GM18873 (cell line): ENCODE measurements around the gene PACSIN2.
"Not testable (repeated sequence)": the region's sequence is repeated elsewhere in the genome, so short reads cannot be mapped to it uniquely, and the experiment has no call there.

Experiments used
- ATAC-seq: cut with Tn5 transposase; IDR thresholded peaks from one replicate; pipeline ENCODE4 v1.9.1; 2021; ENCODE audit warnings: mild to moderate bottlenecking, moderate library complexity, moderate number of reproducible peaks; ENCODE audit not compliant: unreplicated experiment, low FRiP score

The PACSIN2 gene

DNA sequence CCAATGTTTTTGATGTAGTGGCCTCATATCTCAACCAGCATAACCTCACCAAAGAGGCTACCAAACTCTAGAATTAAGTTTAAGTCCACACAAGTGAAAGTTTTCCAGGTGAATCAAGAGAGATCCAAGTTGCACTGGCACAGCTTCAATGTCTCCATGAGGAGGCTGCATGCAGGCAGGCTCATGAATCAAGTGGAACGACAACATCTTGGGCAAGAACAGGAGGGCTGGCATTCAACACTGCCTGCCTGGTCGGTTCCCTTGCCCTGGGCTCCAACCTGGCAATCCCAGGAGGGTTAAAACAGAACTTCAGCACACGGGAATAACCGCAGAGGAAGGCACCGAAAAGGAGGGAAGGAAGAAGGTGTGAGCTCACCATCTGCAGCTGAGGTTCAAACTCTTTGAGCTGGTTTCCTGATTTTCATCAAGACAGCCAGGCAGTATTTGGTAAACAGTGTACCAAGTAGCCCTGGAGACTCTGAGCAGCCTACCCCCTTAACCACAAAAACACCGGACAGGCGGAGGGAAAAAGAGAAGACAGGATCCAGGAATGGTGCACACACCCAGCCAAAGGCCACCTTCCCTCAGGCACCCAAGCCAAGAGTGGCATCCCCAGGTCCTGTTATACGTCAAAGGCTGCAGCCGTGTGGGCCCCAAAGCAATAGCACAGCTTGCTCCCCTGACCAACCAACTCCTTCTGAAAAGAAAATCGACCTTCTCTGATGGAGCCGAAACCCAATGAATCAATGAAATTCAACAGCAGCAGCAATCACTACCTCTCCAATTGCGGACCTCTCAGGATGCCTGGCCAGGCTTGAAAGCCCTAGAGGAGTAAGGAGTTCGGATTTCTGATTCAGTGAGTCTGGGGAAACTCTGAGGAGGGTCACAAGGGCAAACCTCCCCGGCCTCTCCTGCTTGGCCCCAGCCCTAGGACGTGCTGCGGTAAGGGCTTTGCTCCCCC lies 1.3 kb downstream of the PACSIN2 start:
- no peak for ATAC-seq

DNA sequence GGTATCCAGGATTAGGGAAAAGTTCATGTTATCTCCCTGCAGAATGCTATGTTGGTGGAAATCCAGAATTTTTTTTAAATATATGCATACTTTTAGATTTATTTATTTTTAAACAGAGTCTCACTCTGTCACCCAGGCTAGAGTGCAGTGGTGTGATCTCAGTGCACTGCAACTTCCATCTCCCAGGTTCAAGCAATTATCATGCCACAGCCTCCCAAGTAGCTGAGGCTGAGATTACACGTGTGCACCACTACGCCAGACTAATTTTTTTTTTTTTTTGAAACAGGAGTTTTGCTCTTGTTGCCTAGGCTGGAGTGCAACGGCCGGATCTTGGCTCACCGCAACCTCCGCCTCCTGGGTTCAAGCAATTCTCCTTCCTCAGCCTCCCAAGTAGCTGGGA lies 2.6 kb downstream of the PACSIN2 start:
- ATAC-seq: no peak

DNA sequence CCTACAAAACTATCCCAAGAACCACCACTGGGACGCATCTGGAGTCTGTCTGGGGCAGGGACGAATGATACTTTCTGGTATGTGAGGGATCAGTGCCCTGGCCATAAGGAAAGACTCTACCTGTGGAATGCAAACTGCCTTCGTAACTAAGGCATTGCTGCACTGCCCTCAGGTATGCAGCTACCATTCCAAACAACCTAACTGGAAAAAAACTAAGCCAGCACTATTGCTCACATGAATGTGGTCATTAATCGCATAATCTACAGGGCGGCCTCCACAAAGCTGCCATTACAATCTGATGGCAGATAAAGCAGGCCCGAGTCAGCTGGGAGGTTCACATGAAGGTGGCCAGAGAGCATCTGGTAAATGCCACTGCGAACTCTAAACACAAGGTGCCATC lies 3.9 kb downstream of the PACSIN2 start:
- no peak for ATAC-seq

DNA sequence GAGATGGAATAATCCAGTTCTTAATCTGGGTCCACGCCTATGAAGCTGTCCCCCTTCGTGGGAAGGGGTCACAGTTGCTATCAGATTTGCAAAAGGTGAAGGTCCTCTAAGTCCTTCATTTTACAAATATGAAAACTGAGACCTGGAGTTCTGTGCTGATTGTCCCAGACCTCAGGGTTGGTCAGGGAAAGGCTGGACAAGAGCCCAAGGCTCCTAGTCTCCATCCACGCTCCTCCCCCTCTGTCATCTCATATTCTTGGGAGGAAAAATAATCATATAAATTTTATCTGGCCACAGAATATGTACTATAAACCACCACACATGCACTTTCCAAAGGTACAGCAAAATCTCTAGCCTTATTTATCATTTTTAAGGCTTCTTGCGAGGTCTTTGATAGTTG lies 5.5 kb downstream of the PACSIN2 start:
- no peak for ATAC-seq

DNA sequence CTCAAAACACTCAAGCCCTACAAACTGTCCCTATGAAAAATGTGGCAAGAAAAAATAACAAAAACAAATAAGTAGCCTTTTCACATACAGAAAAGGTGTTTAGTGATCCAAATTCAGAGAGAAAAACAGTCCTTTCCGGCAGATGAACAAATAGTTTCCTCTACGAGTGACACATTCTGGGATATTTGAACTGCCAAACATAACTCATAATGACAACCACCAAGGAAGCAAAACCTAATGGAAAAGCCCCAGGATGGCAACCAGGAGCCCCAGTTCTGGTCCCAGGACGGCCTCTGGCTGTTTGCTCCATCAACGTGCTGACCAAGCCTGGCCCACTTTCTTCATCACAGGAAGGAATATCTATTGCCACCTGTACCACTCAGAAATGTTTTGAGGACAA lies 6.0 kb downstream of the PACSIN2 start:
- ATAC-seq: no peak

DNA sequence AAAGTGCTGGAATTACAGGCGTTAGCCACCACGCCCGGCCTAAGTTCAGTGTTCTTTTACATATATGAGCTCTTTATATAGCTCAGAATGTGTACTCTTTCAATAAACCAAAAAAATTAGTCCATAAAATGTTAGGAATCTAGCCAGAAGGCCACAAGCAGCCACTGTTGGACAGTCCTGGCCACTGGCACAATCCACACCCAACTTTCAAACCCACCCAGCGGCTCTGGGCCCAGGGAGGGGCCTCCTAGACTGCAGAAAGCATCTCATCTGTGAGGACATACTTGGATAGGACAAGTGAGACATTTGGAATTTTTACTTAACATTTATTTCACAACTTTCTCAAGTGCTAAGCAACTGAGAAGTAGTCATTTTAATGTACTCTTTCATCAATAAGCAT lies 6.4 kb downstream of the PACSIN2 start:
- ATAC-seq: no peak

DNA sequence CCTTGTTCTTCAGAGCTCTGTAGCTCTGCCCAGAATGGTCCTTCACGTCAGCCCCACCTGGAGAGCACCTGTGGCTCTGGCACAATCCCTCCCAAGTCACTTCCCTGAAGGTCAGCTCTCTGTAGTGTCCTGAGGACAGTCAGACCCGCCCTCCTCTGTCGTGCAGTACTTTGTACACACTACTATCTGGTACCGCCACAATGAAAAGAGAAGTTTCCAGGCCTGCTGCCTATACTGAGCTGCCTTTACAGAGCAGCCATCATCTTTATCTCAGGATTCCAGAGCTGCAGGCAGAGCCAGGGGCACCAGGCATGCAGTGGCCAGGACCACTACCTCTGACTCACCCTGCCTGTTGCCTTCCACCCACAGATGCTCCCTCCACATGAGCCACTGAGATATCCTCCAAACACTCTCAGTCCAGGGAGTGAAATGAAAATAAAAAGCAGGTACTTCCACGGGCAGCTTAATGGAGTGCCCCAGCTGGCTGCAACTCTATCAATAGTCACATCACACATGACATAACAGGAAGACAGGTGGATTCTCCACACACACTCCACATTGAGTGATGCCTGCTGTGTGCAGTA lies 7.3 kb downstream of the PACSIN2 start:
- ATAC-seq: no peak

DNA sequence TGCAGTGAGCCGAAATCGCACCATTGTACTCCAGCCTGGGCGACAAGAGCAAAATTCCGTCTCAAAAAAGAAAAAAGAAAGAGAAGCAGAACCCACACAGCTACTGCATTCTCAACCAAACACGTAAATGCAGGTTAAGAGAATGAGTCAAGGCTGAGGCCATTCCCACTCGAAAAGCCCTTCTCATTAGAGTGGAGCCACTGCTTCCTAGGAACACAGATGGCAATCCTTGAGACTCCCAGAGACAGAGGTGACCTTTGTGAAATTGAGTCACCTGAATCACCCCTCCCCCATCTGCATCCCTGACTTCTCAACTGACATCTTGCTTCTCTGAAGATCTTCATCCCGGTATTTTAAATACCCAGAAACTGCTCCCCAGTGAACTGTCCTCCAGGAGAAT lies 8.2 kb downstream of the PACSIN2 start:
- no peak for ATAC-seq

DNA sequence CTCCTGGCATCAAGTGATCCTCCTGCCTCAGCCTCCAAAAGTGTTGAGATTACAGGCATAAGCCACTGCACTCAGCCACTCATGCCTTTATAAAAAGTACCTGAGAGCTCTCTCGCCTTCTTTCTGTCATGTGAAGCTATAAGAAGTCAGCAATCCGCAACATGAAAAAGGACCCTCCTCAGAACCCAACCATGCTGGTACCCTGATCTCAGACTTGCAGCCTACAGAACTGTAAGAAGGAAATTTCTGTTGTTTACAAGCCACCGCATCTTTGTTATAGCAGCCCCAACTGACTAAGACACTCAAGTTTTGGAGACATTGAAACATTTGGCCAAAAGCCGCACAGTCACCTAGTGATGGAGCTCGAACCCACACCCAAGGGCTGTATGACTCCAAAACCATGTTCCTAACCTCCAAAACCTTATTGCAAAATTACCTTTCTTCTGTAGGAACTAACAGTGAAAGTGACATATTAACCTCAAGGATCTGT lies 8.9 kb downstream of the PACSIN2 start:
- ATAC-seq: no peak

DNA sequence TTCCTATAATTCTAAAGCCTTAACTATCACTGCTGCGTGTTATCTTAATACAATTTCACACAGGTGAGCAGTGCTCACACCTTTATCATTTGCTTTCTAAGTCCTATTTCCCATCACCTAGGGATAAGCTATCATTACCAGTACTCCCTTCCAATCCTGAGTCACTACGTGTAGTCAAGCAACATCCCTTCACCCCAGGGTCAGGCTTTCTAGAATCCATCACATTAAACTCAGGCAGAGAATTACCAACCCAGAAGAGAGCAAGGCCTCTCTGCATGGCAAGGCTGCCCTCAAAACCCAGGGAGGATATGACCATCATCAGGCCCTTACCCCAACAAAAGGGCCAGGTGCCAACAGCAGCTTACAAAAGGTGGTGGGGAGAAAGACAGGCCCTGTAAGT lies 9.8 kb downstream of the PACSIN2 start:
- no peak for ATAC-seq

DNA sequence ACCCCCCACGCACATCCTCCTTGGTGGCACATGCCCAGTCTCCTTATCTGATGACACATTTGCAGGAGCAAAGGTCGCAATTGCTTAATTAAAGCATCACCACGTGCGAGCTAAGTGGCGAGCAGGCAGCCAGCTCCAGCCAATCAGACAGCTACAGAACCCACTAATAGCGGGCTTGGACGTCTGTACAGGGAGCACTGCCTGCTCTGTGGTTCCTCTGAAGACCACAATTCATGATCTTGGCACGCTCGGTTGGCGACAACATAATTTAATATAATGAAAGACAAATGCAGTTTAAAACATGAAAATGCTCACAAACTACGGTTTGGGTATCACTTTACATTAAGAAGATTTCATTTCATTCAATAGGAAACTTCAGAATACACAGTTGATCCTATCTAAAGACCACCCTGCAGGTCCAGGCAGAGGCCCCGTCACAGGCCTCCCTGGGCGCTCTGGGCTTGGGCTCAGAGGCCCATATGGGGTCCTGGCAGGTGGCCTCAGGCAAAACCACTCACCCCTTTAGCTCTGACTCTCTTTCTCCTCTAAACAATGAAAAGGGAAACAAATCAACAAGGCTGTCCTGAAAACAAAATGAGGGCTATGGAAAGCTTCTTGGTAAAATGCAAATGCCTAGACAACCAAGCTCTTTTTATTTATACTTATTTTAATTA lies 10.4 kb downstream of the PACSIN2 start:
- no peak for ATAC-seq

DNA sequence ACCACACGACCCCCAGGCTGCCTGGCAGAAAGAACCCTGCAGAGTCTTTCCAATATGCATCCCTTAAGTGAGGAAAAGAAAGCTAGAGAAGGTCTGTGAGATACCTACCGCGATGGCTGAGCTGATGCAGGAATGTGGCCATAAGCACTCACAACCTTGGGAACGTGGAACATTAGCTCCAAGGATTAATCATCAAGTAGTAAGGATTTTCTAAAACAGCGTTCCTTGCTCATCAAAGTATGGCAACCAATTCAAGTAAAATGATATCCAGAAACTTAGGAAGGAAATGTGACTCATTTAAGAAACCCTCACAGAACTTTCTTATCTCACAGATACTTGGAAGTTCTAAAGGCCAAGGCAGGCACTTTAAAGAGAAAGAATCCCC lies 12.8 kb downstream of the PACSIN2 start:
- ATAC-seq: no peak

DNA sequence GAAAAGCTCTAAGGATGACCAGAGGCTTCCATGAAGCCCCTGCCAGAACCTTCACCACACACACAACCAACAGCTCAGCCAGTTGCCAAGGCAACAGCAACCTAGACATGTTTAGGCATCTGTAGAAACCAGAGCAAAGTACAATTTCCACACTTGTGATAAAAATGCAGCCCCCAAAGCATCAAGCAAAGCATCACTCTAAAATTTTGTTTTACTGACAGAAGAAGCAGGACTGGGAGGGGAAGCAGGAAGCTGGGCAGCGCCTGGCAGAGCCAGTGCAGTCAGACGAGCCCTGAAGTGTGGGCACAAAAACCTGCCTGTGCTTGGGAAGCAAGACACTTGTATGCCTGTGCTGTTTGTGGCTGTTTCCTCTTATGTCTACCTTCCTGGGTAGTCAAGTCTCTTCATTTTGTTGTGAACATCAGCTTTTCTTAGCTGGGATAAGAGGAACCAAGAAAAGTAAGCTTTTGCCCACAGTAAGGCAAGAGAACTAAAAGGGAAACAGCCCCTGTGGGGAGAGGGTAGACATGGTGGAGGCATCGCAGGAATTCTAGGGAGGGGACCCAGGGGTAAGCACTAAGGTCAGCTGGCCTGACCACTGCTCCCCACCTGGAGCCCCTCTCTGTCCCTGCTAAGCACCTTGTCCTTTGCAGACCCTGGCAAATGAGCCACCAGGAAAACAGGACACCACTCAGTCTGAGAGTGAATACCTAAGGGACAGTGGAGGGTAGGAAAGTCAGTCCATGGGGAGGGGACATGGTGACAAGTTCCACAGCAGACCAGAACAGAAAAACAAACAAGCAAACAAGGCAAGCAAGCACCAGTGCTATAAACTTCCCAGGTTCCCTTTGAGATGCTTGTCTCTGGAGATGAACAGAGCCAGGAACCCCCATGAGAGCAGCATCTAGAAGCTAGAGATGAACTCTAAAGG lies 13.4 kb downstream of the PACSIN2 start:
- ATAC-seq: no peak

DNA sequence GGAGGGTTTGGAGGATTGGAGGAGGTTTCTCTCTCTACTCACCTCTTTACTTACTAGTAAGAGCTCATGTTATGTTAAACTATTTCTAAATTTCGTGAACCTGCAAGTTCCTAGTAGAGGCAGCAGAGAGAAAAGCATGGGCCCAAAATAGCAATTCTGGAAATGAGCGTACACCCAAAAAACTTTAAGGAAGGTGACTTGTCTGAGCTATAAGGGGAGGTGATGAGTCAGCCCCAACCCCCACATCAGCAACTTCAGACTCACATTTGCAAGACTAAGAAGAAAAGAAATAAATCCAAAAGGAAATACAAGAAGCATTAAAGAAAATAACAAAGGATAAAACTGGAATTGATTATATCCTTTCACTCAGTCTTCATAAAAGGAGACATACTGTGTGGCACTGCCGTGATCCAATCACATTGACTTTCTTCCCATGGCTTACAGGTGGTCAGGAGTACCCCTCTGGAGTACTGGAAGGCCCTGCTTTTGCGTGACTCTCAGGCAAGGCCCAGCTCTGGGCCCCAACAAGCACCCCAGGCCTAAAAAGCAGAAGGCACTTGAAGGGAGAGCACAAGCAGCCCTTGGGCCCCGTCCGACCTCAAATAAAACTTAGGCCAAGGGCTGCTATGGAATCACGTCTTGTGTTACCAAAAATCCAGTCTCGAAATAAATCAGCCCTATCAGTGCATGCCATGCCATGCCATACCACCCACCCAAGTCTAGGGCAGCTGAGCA lies 14.3 kb downstream of the PACSIN2 start:
- ATAC-seq: no peak

DNA sequence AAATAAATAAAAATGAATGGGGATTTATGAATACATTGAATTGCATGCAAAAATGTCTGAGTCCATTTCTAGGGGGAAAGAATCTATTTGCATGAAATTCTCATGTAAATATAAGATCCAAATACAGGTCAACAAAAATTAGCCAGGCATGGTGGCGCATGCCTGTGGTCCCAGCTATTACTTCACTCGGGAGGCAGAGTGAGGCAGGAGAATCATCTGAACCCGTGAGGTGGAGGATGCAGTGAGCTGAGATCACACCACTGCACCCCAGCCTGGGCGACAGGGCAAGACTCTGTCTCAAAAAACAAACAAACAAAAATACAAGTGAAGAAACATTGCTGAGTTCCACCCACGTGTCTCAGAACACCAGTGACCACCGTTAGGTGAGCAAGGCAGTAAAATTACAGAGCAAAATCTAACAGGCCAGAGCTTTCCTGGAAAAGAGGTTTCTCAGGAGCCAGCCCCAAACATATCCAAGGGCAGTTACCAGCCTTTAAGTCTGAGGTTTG lies 17.3 kb downstream of the PACSIN2 start:
- ATAC-seq: no peak

DNA sequence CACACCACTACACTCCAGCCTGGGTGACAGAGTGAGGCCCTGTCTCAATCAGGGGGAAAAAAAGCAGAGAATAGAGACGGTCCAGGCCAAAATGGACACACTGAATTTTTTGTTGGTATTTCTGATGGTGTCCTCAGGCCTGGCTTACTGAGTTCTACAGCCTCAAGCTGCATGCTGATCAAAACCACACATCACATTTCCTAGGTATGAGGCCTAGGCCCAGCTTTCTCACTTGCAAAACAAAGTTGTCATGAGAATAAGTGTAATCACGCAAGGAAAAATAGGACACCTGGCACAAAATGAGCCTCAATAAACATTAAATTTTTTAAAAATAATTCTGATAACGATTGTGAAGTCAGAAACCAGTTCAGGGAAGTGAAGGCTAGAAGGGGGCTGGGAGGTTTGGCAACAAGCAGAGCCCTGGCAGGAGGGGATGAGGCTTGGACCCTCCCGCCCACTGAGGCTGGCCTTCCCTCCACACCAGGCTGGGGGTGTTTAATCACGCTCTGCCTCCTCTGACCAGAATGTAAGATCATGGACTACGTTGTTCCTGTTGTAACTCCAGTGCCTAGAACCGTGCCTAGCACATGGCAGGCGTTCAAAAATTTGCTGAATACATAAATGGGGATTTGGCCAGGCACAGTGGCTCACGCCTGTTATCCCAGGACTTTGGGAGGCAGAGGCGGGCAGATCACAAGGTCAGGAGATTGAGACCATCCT lies 18.1 kb downstream of the PACSIN2 start:
- no peak for ATAC-seq

DNA sequence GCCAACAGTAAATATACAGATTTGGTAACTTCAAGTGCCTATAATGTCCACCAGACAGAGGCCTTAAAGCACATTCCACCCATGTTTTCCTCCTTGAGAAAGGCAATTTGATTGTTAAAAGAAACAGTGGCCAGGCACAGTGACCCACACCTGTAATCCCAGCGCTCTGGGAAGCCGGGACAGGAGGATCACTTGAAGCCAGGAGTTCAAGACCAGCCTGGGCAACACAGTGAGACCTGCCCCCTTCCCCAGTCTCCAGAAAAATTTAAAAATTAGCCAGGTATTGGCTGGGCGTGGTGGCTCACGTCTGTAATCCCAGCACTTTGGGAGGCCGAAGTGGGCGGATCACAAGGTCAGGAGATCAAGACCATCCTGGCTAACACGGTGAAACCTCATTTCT lies 19.3 kb downstream of the PACSIN2 start:
- ATAC-seq: not testable (repeated sequence)

DNA sequence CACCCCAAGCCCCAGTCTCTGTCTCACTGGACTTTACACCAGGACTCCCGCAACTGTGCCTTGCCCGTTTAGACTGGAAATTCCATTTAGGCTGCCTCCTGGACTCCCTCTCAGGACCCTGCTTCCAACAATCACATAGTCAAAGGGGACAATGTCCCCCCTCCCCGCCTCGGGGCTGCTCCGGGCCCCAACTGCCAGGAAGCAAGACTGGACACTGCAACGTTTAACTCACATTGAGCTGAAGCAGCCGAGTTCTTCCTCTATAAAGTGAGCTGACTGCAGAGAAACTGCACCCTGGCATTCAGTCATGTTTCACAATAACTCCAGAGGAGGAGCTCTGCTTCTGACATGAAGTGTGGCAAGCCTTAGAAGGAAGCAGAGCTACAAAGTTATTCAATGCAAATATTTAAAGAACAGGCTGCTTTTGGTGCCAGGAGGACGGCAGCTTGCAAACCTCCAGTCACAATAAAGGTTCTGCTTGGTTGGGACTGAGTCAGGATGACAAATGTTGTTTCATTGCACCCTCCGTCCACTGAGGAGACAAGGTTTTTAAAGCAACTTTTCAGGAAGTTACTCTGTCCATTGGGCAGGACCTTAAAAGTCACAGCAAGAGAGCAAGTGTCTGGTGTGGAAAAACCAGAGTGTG lies 19.9 kb downstream of the PACSIN2 start:
- ATAC-seq: no peak
